HuH-7.5 (cell line): ENCODE measurements around the gene SAMD11.

ENCODE experiments used
- DNase-seq: peaks from one replicate; pipeline ENCODE4 v3.0.0; 2011; ENCODE audit warnings: low spot score

The SAMD11 gene

DNA sequence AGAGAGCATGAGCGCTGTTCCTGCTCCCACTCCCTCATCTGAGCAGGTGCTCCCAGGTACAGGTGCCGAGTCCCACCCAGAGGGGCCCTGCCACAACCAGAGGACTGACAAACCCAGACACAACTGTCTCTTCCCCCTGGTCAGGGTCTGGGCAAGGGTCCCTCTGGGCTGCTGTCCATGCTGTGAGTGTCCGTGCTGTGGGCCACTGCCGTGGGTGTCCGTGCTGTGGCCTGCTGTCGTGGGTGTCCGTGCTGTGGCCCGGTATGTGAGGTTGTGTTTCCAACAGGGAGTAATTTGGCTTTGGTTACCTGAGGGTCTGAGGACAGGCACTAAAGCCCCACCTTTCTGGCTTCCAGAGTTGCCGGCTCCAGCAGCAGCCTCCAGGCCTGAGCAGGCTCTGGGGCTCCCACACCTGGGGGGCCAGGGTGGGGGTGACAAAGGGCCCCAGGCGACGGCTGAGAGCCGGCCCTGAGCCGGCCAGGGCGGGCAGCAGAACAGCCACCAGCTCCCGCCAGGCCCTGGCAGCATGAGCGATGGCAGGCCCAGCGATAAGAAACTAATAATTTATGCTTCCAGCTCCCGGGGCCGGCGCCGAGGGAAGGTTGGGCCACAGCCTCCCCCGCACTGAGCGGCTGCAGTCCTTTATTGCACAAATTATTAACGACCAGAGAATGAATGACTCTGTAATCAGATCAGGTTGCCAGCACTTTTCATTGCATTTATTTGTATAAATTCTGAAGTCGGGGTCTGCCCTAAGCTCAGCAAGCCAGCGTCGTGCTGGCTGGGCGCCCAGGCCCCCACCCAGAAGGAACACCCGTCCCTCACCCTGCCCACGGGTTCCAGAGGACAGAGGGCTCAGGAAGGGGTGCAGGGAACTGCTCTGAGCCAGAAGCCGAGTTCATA, 7.3 kb upstream of the SAMD11 start:
- DNase-seq = no peak

DNA sequence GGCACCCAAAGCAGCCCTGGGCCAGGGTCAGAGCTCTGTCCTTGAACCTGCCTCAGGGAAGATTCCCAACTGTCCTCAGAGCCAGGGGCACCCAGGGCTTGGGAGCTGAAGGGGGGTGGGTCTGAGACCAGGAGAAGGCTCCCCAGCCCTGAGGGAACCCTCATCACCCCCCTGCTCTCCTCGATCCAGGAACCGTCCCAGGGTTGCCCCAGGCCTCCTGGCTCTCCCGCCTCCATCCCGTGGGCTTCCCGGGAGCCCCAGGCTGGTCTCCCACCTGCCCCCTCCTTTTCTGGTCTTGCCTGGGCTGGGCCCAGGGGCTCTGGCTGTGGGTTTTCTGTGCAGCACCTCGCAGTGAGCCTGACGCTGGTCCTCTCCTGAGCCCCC, 6.7 kb upstream of the SAMD11 start:
- DNase-seq = no peak

DNA sequence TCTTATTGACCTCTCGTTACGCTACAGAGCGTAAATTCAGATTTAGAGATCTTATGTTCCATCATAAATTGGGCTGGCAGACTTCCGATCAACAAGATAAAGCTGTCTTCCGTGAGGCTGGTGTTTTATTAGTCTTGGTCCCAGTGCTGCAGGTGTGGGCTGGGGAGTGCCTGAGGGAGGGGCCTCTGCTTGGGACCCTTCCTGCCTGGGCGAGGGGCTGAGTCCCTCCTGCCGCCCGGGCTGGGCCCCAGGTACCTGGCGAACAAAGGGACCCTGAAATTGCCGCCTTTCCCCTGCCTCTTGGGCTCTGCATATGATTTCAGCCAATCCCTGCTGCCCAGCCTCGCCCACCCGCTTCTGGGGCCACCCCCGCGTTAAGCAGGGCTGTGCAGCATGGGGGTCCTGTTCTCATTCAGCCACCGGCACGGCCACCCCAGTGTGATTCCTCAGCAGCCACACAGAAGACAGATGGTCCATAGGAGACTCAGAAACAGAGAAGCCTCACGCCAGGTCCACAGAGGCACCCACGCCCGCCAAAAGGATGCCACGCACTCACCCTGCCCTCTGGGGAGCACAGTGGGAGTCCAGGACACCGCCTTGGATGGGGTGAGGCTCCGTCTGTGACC, 6.1 kb upstream of the SAMD11 start:
- DNase-seq = no peak

DNA sequence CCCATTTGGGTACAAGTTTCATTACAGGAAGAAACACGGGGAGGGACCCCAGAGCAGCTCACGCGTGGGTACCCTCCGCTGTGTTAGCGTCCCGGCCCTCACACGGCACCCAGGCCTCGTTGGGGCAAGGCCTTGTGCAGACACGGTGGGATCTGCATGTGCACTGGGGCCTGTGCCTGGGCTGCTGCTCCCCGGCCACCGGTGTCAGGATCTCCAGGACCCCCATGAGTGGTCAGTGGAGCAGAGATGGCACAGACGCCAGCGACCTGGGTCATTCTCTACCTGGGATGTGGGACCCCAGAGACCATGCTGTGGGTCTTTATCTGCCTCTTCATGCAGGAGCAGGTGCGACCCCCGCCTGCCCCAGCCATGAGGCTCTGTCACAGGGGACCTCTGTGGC, 5.4 kb upstream of the SAMD11 start:
- DNase-seq = no peak

DNA sequence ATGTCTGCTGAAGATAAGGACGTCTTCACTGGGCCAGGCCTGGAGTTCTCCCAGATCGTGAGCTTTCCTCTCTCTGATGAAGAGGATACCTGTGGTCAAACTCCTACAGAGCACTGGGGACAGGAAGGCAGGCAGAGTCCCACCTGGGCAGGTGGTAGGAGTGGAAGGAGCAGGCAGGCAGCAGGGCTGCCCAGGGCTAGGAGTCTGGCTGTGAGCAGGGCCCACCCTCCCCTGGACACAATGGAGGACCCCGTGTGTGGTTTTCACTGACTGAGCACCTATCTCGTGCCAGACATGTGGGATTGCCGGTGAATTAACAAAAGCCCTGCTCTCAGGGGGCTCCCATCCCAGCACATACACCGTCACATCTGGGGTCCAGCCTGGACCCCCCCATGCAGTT, 4.9 kb upstream of the SAMD11 start:
- no peak for DNase-seq

DNA sequence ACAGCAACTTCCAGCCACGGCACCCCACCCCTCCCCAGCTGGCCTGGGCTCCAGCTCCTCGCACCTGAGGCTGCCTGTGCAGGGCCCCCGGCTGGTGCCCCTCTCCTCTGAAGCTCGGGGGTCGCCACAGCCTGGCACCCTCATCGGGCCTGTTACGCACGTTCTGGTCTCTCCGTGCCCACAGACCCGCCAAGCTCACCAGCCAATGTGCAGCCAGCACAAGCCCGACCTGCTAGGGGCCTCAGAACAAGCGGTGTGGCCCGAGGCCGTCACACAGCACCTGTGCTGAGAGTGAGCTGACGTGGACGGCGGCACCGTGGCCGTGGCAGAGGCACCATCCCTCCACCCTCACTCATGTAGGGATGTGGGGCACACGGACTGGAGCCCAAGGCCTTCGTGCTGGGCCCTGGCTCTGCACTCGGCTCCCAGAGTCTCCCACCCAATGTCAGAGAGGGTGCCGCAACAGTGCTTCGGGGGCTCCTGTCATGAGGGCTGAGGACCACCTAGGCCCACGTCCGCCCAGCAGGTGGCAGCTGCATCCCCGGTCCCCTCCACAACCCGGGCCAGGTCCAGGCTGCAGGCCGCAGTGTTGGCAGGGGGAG, 4.4 kb upstream of the SAMD11 start:
- no peak for DNase-seq

DNA sequence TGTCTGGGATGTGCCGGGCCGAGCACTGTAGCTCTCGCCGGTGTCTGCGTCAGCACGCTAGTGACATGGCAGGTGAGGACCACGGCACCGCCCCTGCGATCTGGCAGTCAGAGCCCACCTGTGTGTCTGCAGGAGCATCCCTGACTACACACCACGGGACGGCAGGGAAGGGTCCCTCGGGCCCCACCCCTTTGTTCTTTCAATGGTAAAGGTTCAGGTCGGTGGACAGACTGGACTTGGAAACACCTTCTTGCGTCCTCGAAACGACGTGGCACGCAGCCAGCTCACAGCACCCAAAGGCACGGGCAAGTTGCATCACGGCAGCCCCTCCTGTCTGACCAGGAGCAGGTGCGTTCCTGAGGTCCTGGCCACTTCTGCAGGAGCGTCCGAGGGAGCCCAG, 3.7 kb upstream of the SAMD11 start:
- no peak for DNase-seq

DNA sequence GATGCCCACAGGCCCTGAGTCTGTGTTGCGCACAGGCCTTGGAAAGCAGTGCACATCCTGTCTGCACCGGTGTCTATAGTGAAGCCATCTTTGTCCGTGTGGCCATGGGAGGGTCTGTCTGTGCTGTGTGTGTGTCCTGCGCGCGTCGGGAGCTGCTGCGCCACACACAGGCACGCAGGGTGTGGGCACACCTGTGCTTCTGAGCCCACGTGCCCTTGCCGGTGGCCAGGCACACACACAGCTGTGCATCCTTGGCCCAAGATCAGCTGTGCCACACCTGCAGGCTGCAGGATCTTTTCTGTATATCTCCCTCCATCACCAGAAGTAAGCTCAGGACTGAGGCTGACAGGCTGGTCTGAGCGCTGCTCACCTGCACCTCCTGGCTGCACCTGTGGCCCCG, 3.2 kb upstream of the SAMD11 start:
- DNase-seq = no peak

DNA sequence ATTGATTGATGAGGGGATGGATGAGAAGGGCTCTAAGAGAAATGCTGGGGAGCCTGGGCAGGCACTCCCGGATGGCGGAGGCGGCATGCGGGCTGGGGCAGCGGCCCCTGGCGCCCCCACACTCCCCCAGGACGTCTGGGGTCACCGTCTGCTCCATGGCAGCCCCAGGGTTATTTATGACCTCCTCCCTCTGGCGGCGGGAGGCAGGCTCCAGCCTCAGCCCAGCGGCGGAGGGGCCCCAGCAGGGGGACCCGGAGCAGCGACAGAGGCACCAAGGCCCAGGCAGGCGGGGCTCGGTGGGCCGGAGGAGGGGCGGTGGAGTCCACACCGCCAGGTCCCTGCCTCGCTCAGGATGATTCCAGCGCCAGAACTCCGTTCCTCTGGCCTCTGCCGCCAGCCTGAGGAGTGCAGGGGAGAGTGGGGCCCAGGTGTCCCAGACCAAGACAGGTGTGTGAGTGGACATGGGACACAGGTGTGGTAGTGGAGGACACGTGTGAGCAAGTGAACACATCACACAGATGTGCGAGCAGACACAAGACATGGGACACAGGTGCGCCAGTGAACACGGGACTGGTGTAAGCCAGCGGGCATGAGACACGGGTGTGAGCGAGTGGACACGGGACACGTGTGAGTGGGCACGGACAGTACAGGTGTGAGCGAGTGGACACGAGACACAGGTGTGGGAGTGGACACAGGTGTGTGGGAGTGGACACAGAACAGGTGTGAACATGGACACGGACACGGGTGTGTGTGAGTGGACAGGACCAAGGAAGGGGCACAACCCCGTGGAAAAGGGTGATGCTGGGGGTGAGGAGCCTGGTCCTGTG, 2.5 kb upstream of the SAMD11 start:
- DNase-seq = peak; percentile 95

DNA sequence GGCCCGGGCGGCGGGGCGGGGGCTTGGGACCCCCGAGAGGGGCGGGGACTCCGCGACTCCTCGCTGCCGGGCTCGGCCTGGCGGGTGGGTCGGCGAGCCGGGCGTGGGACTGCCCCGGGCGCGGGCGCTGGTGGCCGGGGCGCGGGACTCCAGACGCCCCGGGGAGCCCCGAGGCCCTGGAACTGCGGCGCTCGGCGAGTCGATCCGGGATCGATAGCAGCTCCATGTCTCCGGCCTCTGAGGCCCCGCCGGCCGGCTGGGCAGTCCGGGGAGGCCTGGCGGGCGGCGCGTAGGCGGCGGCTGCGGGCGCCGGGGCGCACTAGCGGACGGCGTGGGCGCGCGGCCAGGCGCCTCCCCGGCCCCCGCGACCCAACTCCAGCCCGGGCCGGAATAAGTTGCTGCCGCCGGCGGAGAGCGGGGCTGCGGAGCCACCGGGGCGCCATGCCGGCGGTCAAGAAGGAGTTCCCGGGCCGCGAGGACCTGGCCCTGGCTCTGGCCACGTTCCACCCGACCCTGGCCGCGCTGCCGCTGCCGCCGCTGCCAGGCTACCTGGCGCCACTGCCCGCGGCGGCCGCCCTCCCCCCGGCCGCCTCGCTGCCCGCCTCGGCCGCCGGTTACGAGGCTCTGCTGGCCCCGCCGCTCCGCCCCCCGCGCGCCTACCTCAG, 400 bp downstream of the SAMD11 start:
- DNase-seq = no peak

DNA sequence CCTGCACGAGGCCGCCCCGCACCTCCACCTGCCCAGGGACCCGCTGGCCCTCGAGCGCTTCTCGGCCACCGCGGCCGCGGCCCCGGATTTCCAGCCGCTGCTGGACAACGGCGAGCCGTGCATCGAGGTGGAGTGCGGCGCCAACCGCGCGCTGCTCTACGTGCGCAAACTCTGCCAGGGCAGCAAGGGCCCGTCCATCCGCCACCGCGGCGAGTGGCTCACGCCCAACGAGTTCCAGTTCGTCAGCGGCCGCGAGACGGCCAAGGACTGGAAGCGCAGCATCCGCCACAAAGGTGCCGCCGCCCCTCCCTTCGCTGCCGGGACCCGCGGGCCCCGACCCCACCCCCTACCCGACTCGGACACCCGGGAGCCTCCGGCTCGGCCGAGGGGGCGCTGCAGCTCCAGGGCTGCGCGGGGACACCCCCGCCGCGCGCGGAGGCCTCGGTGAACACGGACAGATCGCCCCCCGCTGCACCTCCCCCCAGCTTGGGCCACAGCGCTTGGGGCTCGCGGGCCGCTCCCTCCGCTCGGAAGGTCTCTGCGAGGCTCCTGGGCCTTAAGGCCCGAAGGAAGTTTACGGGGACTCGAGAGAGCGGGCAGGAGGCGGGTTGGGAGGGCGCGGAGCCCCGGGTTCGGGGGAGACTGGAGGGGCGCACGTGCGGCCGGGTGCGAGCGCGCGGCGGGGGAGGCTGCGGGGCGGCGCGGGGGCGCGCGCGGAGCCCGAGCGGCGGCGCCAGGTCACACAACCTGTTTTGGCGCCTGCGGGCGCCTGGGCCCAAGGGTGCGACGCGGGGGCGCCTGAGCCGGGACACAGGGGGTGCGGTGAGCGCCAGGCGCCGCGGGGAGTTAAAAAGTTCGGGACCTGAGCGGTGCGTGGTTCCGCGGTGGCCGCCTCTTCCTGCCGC, 1.2 kb downstream of the SAMD11 start:
- DNase-seq = peak; percentile 72

DNA sequence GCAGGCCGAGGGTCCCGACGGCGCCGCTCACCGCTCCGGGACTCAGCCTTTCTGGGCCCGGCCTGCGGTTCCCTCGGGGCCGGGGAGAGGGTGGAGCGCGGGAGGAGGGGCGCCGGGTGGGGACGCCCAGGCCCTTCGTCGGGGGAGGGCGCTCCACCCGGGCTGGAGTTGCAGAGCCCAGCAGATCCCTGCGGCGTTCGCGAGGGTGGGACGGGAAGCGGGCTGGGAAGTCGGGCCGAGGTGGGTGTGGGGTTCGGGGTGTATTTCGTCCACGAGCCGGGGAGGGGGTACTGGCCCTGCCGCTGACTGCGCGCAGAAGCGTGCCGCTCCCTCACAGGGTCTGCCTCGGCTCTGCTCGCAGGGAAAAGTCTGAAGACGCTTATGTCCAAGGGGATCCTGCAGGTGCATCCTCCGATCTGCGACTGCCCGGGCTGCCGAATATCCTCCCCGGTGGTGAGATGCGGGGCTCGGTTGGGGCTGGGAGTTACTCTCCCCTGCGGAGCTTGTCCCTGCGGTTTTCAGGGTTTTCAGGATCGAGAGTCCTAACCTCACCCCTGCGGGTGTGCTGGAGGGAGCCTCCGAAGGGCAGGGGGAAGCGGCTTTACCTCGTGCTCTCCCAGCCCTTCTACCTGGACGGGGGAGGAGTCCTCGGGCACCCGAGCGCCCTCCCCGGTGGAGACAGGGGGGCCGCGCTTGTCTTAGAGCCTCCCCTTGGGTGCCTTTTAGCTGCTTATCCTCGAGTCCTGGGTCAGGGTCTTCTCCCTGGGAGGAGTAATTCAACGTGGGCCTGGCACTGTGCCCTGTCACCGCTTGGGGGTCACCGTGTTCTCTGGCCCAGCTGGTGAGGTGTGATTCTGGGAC, 2.1 kb downstream of the SAMD11 start:
- DNase-seq = peak; percentile 93

DNA sequence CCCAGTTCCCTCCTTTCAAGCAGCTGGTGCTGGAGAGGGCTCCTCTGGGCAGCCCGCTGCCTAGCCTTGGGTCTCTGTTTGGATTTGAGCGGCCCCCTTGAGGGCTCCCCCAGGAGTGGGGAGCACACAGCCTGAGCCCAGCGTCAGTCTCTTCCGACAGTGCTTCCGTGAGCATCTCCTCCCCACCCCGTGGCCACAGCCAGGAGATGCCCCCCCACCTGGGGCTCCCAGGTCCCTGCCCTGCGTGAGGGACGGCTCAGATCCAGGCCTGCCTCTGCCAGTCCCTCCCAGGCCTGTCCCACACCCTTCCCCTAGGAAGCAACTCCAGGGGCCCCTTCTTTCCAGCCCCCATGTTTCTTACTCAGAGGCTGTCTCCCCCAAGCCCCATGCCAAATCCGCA, 3.5 kb downstream of the SAMD11 start:
- DNase-seq = no peak

DNA sequence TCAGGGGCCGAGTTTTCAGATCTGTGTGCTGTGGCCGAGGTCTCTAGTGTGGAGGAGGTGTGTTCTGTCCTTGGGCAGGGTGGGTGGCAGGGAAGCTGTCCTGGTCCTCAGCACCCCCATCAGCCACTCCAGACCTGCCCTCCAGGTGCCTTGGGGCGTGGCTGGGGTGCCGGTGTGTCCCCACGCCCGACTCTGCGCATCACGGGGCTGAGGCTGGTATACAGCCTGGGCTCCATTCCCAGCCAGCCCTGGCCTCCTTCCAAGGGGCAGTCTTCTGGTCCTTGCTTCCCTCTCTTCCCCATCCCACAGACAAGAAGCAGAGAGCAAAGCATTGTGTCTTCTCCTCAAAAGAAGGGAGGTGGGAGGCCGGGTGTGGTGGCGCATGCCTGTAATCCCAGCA, 4.0 kb downstream of the SAMD11 start:
- no peak for DNase-seq

DNA sequence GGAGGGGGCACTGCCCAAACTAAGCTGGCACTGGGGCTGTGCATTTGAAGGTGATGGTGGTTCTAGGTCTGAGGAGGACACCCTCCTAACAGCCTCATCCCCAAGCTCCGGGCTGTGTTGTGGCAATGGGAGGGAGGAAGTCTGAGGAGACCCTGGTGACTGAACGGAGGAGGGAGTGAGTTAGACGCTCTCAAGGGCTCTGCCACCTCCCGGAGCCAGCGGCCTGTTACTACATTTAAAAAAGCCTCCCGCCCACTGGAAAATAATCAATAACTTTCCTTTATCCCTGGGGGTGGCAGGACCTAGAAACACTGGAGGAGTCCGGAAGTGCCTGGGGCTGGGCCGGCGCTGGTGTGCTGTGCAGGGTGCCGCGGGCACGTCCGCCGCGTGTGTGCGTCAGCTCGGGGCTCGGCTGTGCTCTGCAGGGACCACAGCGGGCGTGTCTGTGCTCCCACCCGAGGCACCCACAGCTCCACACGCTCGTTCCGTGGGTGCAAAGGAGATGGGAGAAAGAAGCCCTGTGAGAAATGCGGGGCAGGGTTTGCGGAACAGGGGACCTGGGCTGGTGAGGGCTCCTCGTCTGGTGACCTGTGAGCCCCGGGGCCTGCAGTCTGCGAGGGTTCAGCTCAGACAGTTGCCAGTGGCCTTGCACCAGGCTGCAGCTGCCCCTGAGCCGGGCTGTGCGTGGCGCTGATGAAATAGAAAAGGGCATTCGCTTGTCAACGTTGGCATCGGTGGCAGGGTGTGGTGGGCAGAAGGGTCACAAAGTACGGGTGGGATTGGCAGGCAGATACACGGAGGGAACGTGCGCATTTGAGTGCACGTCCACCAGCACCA, 5.3 kb downstream of the SAMD11 start:
- DNase-seq = no peak

DNA sequence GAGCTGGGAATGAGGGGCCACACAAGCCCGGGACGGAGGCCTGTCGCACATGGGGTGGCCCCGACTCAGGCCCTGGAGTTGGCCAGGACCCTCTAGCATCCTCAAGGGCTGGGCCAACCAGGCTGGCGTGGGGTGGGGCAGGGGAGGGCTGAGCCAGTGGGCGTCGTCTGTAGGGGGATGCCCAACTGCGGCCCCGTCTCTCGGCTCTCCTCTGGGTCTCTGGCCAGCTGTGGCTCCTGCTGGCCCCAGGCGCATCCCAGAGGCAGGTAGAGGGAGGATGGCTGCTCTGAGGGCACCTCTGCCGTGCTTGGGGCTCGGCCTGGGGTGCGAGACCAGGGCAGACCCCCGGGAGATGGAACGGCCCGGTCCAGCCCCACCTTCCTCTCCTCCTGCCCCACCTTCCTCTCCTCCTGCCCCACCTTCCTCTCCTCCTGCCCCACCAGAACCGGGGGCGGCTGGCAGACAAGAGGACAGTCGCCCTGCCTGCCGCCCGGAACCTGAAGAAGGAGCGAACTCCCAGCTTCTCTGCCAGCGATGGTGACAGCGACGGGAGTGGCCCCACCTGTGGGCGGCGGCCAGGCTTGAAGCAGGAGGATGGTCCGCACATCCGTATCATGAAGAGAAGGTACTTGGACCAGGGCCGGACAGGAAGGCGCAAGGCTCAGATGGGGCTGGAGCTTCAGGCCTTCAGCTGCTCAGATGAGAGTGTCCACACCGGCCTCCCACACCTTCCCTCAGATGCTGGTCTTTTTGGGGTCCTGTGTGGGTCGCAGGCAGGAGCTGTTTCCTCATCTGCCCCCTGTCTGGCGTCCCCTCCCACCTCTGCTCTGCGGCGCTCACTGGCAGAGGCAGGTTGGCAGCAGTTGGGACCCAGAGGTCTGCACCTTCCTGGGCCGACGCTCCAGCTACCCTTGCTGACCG, 6.2 kb downstream of the SAMD11 start:
- DNase-seq = no peak

DNA sequence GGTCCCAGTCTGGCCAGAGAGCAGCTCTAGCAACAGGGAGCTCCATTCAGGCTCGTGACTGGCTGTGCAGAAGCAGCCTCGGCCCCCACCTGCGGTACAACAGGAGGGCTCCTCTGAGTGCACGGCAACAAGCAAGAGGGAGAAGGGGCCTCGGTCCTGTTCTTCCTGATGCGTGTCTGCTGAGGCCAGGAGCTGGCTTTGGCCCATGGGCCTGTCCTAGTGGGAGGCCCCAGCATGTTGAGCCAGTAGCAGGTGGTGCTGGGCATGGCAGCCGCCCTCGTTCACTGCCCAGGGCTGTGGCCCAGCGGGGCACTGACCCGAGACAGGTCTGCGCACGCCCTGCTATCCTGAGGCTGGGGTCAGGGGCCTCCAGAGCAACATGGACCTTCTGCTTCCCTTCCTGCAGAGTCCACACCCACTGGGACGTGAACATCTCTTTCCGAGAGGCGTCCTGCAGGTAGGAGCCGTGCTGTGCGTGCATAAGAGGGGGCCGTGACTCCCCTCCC, 7.0 kb downstream of the SAMD11 start:
- no peak for DNase-seq
